GM23338 (cell line): ENCODE results near the gene CREB3L4.
A peak's percentile ranks its signal among the peaks of the same experiment; 100 is the strongest.

ENCODE experiments used
- EZH2 ChIP-seq: fragments of 200-600 bp; sonication (generic); IDR thresholded peaks from one replicate; pipeline ENCODE4 v1.8.0; 2017; ENCODE audit warnings: antibody characterized with exemption, mild to moderate bottlenecking, low read depth; ENCODE audit not compliant: unreplicated experiment
- EZH2phosphoT487 ChIP-seq: fragments of 200-600 bp; sonication (generic); IDR thresholded peaks from one replicate; pipeline ENCODE4 v1.8.1; 2018; ENCODE audit warnings: antibody characterized with exemption; ENCODE audit not compliant: unreplicated experiment
- NANOG ChIP-seq: IDR thresholded peaks from 2 replicates; pipeline ENCODE4 v1.6.1; 2016; ENCODE audit warnings: antibody characterized with exemption, borderline replicate concordance
- POLR2AphosphoS5 ChIP-seq: IDR thresholded peaks from 2 replicates; pipeline ENCODE4 v1.6.1; 2016; ENCODE audit warnings: antibody characterized with exemption, low read depth
- REST ChIP-seq: IDR thresholded peaks from one replicate; pipeline ENCODE4 v1.6.1; 2018; ENCODE audit warnings: antibody characterized with exemption; ENCODE audit not compliant: unreplicated experiment
- STAT1 ChIP-seq: IDR thresholded peaks from one replicate; pipeline ENCODE4 v1.6.1; 2016; ENCODE audit warnings: antibody characterized with exemption; ENCODE audit not compliant: unreplicated experiment
- ZNF114 ChIP-seq: fragments of 250-450 bp; sonication (Bioruptor Pico); IDR thresholded peaks from 2 replicates; pipeline ENCODE4 v1.5.0; 2020; ENCODE audit warnings: mild to moderate bottlenecking, moderate library complexity
- ZNF331 ChIP-seq: fragments of 250-450 bp; sonication (Bioruptor Pico); IDR thresholded peaks from 2 replicates; pipeline ENCODE4 v1.5.0; 2020; ENCODE audit warnings: low read depth, mild to moderate bottlenecking, moderate library complexity
- TF ChIP-seq, protein P1 (sequence below), 2 experiments: fragments of 200-600 bp in 1 of 2; sonication (generic) in 1 of 2; conservative IDR thresholded peaks; 2 replicates each; pipeline versions ENCODE4 v1.5.1 to v1.6.1; 2016 to 2017; ENCODE audit warnings: antibody characterized with exemption in 2 of 2, low read depth in 2 of 2, mild to moderate bottlenecking in 2 of 2, moderate library complexity in 1 of 2
- TF ChIP-seq, protein P2 (sequence below): fragments of 250-450 bp; sonication (Bioruptor Pico); IDR thresholded peaks from 2 replicates; pipeline ENCODE4 v1.5.0; 2020; ENCODE audit warnings: mild to moderate bottlenecking, moderate library complexity

- TF ChIP-seq POLR2AphosphoS5 (no peak; the same call in 1 of the 2 replicates), EZH2 (no peak), ZNF331 (CRISPR knock-in tag) (no peak), EZH2phosphoT487 (no peak), REST (no peak), STAT1 (no peak), ZNF114 (CRISPR knock-in tag) (no peak), NANOG (no peak)
- TF ChIP-seq, protein P1, sequence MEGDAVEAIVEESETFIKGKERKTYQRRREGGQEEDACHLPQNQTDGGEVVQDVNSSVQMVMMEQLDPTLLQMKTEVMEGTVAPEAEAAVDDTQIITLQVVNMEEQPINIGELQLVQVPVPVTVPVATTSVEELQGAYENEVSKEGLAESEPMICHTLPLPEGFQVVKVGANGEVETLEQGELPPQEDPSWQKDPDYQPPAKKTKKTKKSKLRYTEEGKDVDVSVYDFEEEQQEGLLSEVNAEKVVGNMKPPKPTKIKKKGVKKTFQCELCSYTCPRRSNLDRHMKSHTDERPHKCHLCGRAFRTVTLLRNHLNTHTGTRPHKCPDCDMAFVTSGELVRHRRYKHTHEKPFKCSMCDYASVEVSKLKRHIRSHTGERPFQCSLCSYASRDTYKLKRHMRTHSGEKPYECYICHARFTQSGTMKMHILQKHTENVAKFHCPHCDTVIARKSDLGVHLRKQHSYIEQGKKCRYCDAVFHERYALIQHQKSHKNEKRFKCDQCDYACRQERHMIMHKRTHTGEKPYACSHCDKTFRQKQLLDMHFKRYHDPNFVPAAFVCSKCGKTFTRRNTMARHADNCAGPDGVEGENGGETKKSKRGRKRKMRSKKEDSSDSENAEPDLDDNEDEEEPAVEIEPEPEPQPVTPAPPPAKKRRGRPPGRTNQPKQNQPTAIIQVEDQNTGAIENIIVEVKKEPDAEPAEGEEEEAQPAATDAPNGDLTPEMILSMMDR (conservative IDR thresholded peaks at IDR 0.05; ENCODE audit: low read depth in 2 of 2) = peak in 1 of 2 experiments; percentile 41; a peak in 2 of 4 replicates
- TF ChIP-seq, protein P2, sequence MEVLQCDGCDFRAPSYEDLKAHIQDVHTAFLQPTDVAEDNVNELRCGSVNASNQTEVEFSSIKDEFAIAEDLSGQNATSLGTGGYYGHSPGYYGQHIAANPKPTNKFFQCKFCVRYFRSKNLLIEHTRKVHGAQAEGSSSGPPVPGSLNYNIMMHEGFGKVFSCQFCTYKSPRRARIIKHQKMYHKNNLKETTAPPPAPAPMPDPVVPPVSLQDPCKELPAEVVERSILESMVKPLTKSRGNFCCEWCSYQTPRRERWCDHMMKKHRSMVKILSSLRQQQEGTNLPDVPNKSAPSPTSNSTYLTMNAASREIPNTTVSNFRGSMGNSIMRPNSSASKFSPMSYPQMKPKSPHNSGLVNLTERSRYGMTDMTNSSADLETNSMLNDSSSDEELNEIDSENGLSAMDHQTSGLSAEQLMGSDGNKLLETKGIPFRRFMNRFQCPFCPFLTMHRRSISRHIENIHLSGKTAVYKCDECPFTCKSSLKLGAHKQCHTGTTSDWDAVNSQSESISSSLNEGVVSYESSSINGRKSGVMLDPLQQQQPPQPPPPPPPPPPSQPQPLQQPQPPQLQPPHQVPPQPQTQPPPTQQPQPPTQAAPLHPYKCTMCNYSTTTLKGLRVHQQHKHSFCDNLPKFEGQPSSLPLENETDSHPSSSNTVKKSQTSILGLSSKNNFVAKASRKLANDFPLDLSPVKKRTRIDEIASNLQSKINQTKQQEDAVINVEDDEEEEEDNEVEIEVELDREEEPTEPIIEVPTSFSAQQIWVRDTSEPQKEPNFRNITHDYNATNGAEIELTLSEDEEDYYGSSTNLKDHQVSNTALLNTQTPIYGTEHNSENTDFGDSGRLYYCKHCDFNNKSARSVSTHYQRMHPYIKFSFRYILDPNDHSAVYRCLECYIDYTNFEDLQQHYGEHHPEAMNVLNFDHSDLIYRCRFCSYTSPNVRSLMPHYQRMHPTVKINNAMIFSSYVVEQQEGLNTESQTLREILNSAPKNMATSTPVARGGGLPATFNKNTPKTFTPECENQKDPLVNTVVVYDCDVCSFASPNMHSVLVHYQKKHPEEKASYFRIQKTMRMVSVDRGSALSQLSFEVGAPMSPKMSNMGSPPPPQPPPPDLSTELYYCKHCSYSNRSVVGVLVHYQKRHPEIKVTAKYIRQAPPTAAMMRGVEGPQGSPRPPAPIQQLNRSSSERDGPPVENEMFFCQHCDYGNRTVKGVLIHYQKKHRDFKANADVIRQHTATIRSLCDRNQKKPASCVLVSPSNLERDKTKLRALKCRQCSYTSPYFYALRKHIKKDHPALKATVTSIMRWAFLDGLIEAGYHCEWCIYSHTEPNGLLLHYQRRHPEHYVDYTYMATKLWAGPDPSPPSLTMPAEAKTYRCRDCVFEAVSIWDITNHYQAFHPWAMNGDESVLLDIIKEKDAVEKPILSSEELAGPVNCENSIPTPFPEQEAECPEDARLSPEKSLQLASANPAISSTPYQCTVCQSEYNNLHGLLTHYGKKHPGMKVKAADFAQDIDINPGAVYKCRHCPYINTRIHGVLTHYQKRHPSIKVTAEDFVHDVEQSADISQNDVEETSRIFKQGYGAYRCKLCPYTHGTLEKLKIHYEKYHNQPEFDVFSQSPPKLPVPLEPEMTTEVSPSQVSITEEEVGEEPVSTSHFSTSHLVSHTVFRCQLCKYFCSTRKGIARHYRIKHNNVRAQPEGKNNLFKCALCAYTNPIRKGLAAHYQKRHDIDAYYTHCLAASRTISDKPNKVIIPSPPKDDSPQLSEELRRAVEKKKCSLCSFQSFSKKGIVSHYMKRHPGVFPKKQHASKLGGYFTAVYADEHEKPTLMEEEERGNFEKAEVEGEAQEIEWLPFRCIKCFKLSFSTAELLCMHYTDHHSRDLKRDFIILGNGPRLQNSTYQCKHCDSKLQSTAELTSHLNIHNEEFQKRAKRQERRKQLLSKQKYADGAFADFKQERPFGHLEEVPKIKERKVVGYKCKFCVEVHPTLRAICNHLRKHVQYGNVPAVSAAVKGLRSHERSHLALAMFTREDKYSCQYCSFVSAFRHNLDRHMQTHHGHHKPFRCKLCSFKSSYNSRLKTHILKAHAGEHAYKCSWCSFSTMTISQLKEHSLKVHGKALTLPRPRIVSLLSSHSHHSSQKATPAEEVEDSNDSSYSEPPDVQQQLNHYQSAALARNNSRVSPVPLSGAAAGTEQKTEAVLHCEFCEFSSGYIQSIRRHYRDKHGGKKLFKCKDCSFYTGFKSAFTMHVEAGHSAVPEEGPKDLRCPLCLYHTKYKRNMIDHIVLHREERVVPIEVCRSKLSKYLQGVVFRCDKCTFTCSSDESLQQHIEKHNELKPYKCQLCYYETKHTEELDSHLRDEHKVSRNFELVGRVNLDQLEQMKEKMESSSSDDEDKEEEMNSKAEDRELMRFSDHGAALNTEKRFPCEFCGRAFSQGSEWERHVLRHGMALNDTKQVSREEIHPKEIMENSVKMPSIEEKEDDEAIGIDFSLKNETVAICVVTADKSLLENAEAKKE (CRISPR knock-in tag) = no peak
These were observed 45.4 kb upstream of the CREB3L4 start for GRCh38 chr1:153922076-153922971.
